ENCODE measurements around the gene XIRP2. TPM values are rescaled to one million over a fixed set of nuclear protein-coding genes. Genes with fewer than 3 reads are reported as not detected.
A peak's percentile ranks its signal among the peaks of the same experiment; 100 is the strongest.

XIRP2 gene
- polyA plus RNA-seq, 4 donors, result 0.03 to 7.3 (median 0.74) TPM

- Histone ChIP-seq H3K27me3 (ENCODE audit: control insufficient read depth in 3 of 3, insufficient read depth in 3 of 3, low read length in 3 of 3) (peaks cover 0 to 22% (median 12%) of the 10 kb centered on the region in 3 donors), H3K36me3 (ENCODE audit: control insufficient read depth in 3 of 3, insufficient read depth in 2 of 3, low read depth in 1 of 3, low read length in 3 of 3) (no peaks in the 10 kb centered on the region), H3K4me3 (ENCODE audit: low read depth in 1 of 3, low read length in 3 of 3) (peak within 1 kb of the TSS; percentile 51 to 70 (median 58)), H3K4me1 (ENCODE audit: control insufficient read depth in 3 of 3, insufficient read depth in 2 of 3, low read depth in 1 of 3, low read length in 2 of 3) (peaks cover 0 to 8% (median 6%) of the 10 kb centered on the region in 3 donors), H3K27ac (ENCODE audit: low read depth in 1 of 3, low read length in 2 of 3) (peak within 1 kb of the TSS in 1 of 3 donors; percentile 54), H3K9me3 (ENCODE audit: control insufficient read depth in 2 of 2, insufficient read depth in 1 of 2, low read depth in 1 of 2, low read length in 1 of 2) (no peaks in the 10 kb centered on the region)
- FAIRE-seq, result no peak
- 1 to 3% (median 1%) methylated on average over 71 to 79 of the region's 79 CpGs for WGBS, 3 donors
- peak; percentile 80 to 92 for DNase-seq
These were observed 404.3 kb downstream of the XIRP2 start, which contains the start of gene B3GALT1 for GRCh38 chr2:167292430-167293171. Gene B3GALT1 (plus strand): TSS chr2:167293001.

GRCh38 chr2:167293172-167293781 is 405.0 kb downstream of the XIRP2 start:
- 1% methylated on average over 55 to 68 of the region's 68 CpGs for WGBS, 3 donors
- H3K4me3 ChIP-seq (ENCODE audit: low read depth in 1 of 3, low read length in 3 of 3), result peak overlapping the region; percentile 45 to 58 (median 51)
- H3K36me3 ChIP-seq (ENCODE audit: control insufficient read depth in 3 of 3, insufficient read depth in 2 of 3, low read depth in 1 of 3, low read length in 3 of 3), result no peaks in the 10 kb centered on the region
- no peak overlapping the region for H3K27ac ChIP-seq (ENCODE audit: low read depth in 1 of 3, low read length in 2 of 3)
- FAIRE-seq (no peak), DNase-seq (peak in 1 of 2 donors; percentile 54)
- H3K9me3 ChIP-seq (ENCODE audit: control insufficient read depth in 2 of 2, insufficient read depth in 1 of 2, low read depth in 1 of 2, low read length in 1 of 2), result no peaks in the 10 kb centered on the region
- peaks cover 0 to 19% (median 12%) of the 10 kb centered on the region in 3 donors for H3K27me3 ChIP-seq (ENCODE audit: control insufficient read depth in 3 of 3, insufficient read depth in 3 of 3, low read length in 3 of 3)
- peaks cover 0 to 8% (median 6%) of the 10 kb centered on the region in 3 donors for H3K4me1 ChIP-seq (ENCODE audit: control insufficient read depth in 3 of 3, insufficient read depth in 2 of 3, low read depth in 1 of 3, low read length in 2 of 3)

GRCh38 chr2:167293943-167294775 is 405.9 kb downstream of the XIRP2 start:
- DNase-seq (peak in 1 of 2 donors; percentile 20), FAIRE-seq (no peak)
- H3K9me3 ChIP-seq (ENCODE audit: control insufficient read depth in 2 of 2, insufficient read depth in 1 of 2, low read depth in 1 of 2, low read length in 1 of 2), result no peaks in the 10 kb centered on the region
- H3K36me3 ChIP-seq (ENCODE audit: control insufficient read depth in 3 of 3, insufficient read depth in 2 of 3, low read depth in 1 of 3, low read length in 3 of 3), result no peaks in the 10 kb centered on the region
- H3K4me1 ChIP-seq (ENCODE audit: control insufficient read depth in 3 of 3, insufficient read depth in 2 of 3, low read depth in 1 of 3, low read length in 2 of 3), result peaks cover 0 to 8% (median 6%) of the 10 kb centered on the region in 3 donors
- 3 to 9% (median 6%) methylated on average over 36 to 39 of the region's 39 CpGs for WGBS, 3 donors
- H3K27ac ChIP-seq (ENCODE audit: low read depth in 1 of 3, low read length in 2 of 3), result no peak overlapping the region
- peaks cover 0 to 19% (median 12%) of the 10 kb centered on the region in 3 donors for H3K27me3 ChIP-seq (ENCODE audit: control insufficient read depth in 3 of 3, insufficient read depth in 3 of 3, low read length in 3 of 3)
- H3K4me3 ChIP-seq (ENCODE audit: low read depth in 1 of 3, low read length in 3 of 3), result peak overlapping the region in 2 of 3 donors; percentile 1 to 51

- Histone ChIP-seq H3K27ac (ENCODE audit: low read depth in 1 of 3, low read length in 2 of 3) (no peak overlapping the region), H3K9me3 (ENCODE audit: control insufficient read depth in 2 of 2, insufficient read depth in 1 of 2, low read depth in 1 of 2, low read length in 1 of 2) (no peaks in the 10 kb centered on the region), H3K36me3 (ENCODE audit: control insufficient read depth in 3 of 3, insufficient read depth in 2 of 3, low read depth in 1 of 3, low read length in 3 of 3) (no peaks in the 10 kb centered on the region), H3K4me1 (ENCODE audit: control insufficient read depth in 3 of 3, insufficient read depth in 2 of 3, low read depth in 1 of 3, low read length in 2 of 3) (peaks cover 0 to 8% (median 6%) of the 10 kb centered on the region in 3 donors), H3K27me3 (ENCODE audit: control insufficient read depth in 3 of 3, insufficient read depth in 3 of 3, low read length in 3 of 3) (peaks cover 0 to 19% (median 12%) of the 10 kb centered on the region in 3 donors), H3K4me3 (ENCODE audit: low read depth in 1 of 3, low read length in 3 of 3) (peak overlapping the region in 1 of 3 donors; percentile 1)
- DNase-seq, result no peak
- WGBS, 3 donors, result 18 to 22% (median 20%) methylated on average over 5 of the region's 5 CpGs
- FAIRE-seq, result no peak
These were observed 406.5 kb downstream of the XIRP2 start for GRCh38 chr2:167294776-167295140.

- Histone ChIP-seq H3K9me3 (ENCODE audit: control insufficient read depth in 2 of 2, insufficient read depth in 1 of 2, low read depth in 1 of 2, low read length in 1 of 2) (no peaks in the 10 kb centered on the region), H3K27ac (ENCODE audit: low read depth in 1 of 3, low read length in 2 of 3) (no peak overlapping the region), H3K27me3 (ENCODE audit: control insufficient read depth in 3 of 3, insufficient read depth in 3 of 3, low read length in 3 of 3) (peaks cover 0 to 19% (median 12%) of the 10 kb centered on the region in 3 donors), H3K4me3 (ENCODE audit: low read depth in 1 of 3, low read length in 3 of 3) (no peak overlapping the region), H3K4me1 (ENCODE audit: control insufficient read depth in 3 of 3, insufficient read depth in 2 of 3, low read depth in 1 of 3, low read length in 2 of 3) (peaks cover 0 to 8% (median 6%) of the 10 kb centered on the region in 3 donors), H3K36me3 (ENCODE audit: control insufficient read depth in 3 of 3, insufficient read depth in 2 of 3, low read depth in 1 of 3, low read length in 3 of 3) (no peaks in the 10 kb centered on the region)
- WGBS, 3 donors, result 76 to 91% (median 89%) methylated on average over 1 of the region's 1 CpG
- FAIRE-seq, result no peak
- DNase-seq, result no peak
These were observed 409.0 kb downstream of the XIRP2 start for GRCh38 chr2:167297292-167297691.

- FAIRE-seq (no peak), DNase-seq (peak; percentile 8 to 12)
- Histone ChIP-seq H3K4me3 (ENCODE audit: low read depth in 1 of 3, low read length in 3 of 3) (no peak overlapping the region), H3K9me3 (ENCODE audit: control insufficient read depth in 2 of 2, insufficient read depth in 1 of 2, low read depth in 1 of 2, low read length in 1 of 2) (no peaks in the 10 kb centered on the region), H3K36me3 (ENCODE audit: control insufficient read depth in 3 of 3, insufficient read depth in 2 of 3, low read depth in 1 of 3, low read length in 3 of 3) (no peaks in the 10 kb centered on the region), H3K4me1 (ENCODE audit: control insufficient read depth in 3 of 3, insufficient read depth in 2 of 3, low read depth in 1 of 3, low read length in 2 of 3) (peaks cover 0 to 8% (median 6%) of the 10 kb centered on the region in 3 donors), H3K27me3 (ENCODE audit: control insufficient read depth in 3 of 3, insufficient read depth in 3 of 3, low read length in 3 of 3) (peaks cover 0 to 19% (median 12%) of the 10 kb centered on the region in 3 donors), H3K27ac (ENCODE audit: low read depth in 1 of 3, low read length in 2 of 3) (no peak overlapping the region)
- 22 to 57% (median 25%) methylated on average over 1 of the region's 1 CpG for WGBS, 3 donors
These were observed 409.7 kb downstream of the XIRP2 start for GRCh38 chr2:167298017-167298416.

All from small intestine (tissue), 7 donors.